K562 (cell line): ENCODE results near the gene CD72. TPM values are rescaled to one million over a fixed set of nuclear protein-coding genes. Genes with fewer than 3 reads are reported as not detected.
A peak's percentile ranks its signal among the peaks of the same experiment; 100 is the strongest.

Experiments
- CREB1 ChIP-seq, 2 experiments: sonication (generic) in 1 of 2; formaldehyde crosslinking in 1 of 2; IDR thresholded peaks; 2 replicates each; pipeline versions ENCODE4 v1.6.1 to v1.8.0; 2012 to 2022; ENCODE audit warnings: inconsistent platforms in 1 of 2, mild to moderate bottlenecking in 1 of 2, missing genetic modification reagents in 1 of 2, moderate library complexity in 1 of 2
- E2F6 ChIP-seq, 2 experiments: IDR thresholded peaks; 2 replicates each; pipeline ENCODE4 v1.6.1; 2011; ENCODE audit warnings: borderline replicate concordance in 1 of 2, control low read depth in 1 of 2, low read depth in 1 of 2, low read length in 1 of 2, mild to moderate bottlenecking in 1 of 2, mixed read lengths in 1 of 2, moderate library complexity in 1 of 2; ENCODE audit not compliant: insufficient read depth in 1 of 2, insufficient read length in 1 of 2, poor library complexity in 1 of 2, severe bottlenecking in 1 of 2; ENCODE audit errors: extremely low read depth in 1 of 2
- ELF4 ChIP-seq: fragments of 450-650 bp; formaldehyde crosslinking; IDR thresholded peaks from 2 replicates; pipeline ENCODE4 v1.4.0; 2022; ENCODE audit warnings: missing genetic modification characterization
- EP400 ChIP-seq: fragments of 450-650 bp; IDR thresholded peaks from 2 replicates; pipeline ENCODE4 v1.6.1; 2017; ENCODE audit warnings: antibody characterized with exemption, mild to moderate bottlenecking, moderate library complexity
- HOMEZ ChIP-seq: fragments of 250-450 bp; sonication (Bioruptor Pico); IDR thresholded peaks from 2 replicates; pipeline ENCODE4 v1.4.0; 2020; ENCODE audit warnings: mild to moderate bottlenecking, moderate library complexity
- HSF4 ChIP-seq: fragments of 250-450 bp; sonication (Bioruptor Pico); IDR thresholded peaks from 2 replicates; pipeline ENCODE4 v2.1.2; 2022; ENCODE audit warnings: mild to moderate bottlenecking, moderate library complexity, borderline replicate concordance
- NFRKB ChIP-seq: fragments of 450-650 bp; IDR thresholded peaks from 2 replicates; pipeline ENCODE4 v1.6.1; 2016; ENCODE audit warnings: low read depth
- SIX5 ChIP-seq, 2 experiments: IDR thresholded peaks; 2 replicates each; pipeline ENCODE4 v1.6.1; 2011; ENCODE audit warnings: low read length in 2 of 2, borderline replicate concordance in 1 of 2, low read depth in 1 of 2, mild to moderate bottlenecking in 1 of 2, moderate library complexity in 1 of 2; ENCODE audit not compliant: insufficient read depth in 1 of 2
- TGIF2 ChIP-seq: sonication (generic); formaldehyde crosslinking; IDR thresholded peaks from 2 replicates; pipeline ENCODE4 v1.8.1; 2022; ENCODE audit warnings: mild to moderate bottlenecking, missing genetic modification reagents, moderate library complexity
- ZBTB40 ChIP-seq, 2 experiments: fragments of 450-650 bp in 1 of 2; sonication (generic) in 1 of 2; formaldehyde crosslinking in 1 of 2; IDR thresholded peaks; 2 replicates each; pipeline versions ENCODE4 v1.7.1 to v1.9.0; 2016 to 2022; ENCODE audit warnings: inconsistent platforms in 1 of 2, mild to moderate bottlenecking in 1 of 2, missing genetic modification reagents in 1 of 2
- ZNF134 ChIP-seq: fragments of 250-450 bp; sonication (Bioruptor Pico); conservative IDR thresholded peaks from 2 replicates; pipeline ENCODE4 v1.4.0; 2020
- ZNF347 ChIP-seq: fragments of 450-650 bp; formaldehyde crosslinking; IDR thresholded peaks from 2 replicates; pipeline ENCODE4 v1.4.0; 2020; ENCODE audit warnings: low read depth, mild to moderate bottlenecking, moderate library complexity
- ZNF444 ChIP-seq: fragments of 250-450 bp; sonication (Bioruptor Pico); IDR thresholded peaks from 2 replicates; pipeline ENCODE4 v1.4.0; 2020; ENCODE audit warnings: mild to moderate bottlenecking, moderate library complexity
- ZNF644 ChIP-seq: fragments of 200-800 bp; sonication (Bioruptor generic); IDR thresholded peaks from 2 replicates; pipeline ENCODE4 v1.6.1; 2016; ENCODE audit warnings: low read depth, missing genetic modification characterization, missing compliant biosample characterization
- ZNF785 ChIP-seq: fragments of 250-450 bp; sonication (Bioruptor Pico); IDR thresholded peaks from 2 replicates; pipeline ENCODE4 v1.4.0; 2020; ENCODE audit warnings: mild to moderate bottlenecking
- polyA plus RNA-seq, 8 experiments: library from polyadenylated mRNA; depleted of rRNA in 4 of 8; stranded (reverse) in 5 of 8; unstranded in 3 of 8; fragments of >200 nt; fragmentation: Nextera tagmentation in 2 of 8; fragmentation: Illumina TruSeq in 1 of 8; extraction: Ambion mirVana in 2 of 8; extraction: Trizol in 1 of 8; gene quantifications; 2 replicates each; pipeline versions ENCODE4 v1.2.1 to v1.2.3, GENCODE V29; 2011 to 2014; ENCODE audit warnings: inconsistent platforms in 1 of 8, missing spikeins in 1 of 8
- total RNA-seq, 7 experiments: library from RNA; depleted of rRNA in 6 of 7; stranded (reverse); fragments of >200 nt in 6 of 7; fragmentation: Illumina TruSeq in 2 of 7; extraction: Trizol in 2 of 7; gene quantifications; 2 replicates each; pipeline versions ENCODE4 v1.2.1 to v1.2.3, GENCODE V29; 2011 to 2021; ENCODE audit warnings: low replicate concordance in 1 of 7

The CD72 gene
- total and polyA plus RNA-seq, 9 of the 15 experiments (the other 6 are each of a cell fraction or from before 2014, with no cell fraction given): 0.11 to 0.78 (median 0.27) TPM; not detected in 1

GRCh38 chr9:35657546-35658136 is 39.4 kb upstream of the CD72 start, which contains the start of gene RMRP (continued):
- TF ChIP-seq ZBTB40 (IDR thresholded peaks at IDR 0.05) (peak; percentile 84), ZBTB40 (CRISPR knock-in tag; IDR thresholded peaks at IDR 0.05) (no peak), SIX5 (IDR thresholded peaks at IDR 0.05; ENCODE audit: borderline replicate concordance in 1 of 2, insufficient read depth in 1 of 2, low read depth in 1 of 2, low read length in 2 of 2) (no peak), CREB1 (IDR thresholded peaks at IDR 0.05) (peak; percentile 83), CREB1 (CRISPR knock-in tag; IDR thresholded peaks at IDR 0.05) (peak; percentile 90), E2F6 (IDR thresholded peaks at IDR 0.05; ENCODE audit: borderline replicate concordance in 1 of 2, extremely low read depth in 1 of 2, insufficient read depth in 1 of 2, insufficient read length in 1 of 2, low read depth in 1 of 2, low read length in 1 of 2, poor library complexity in 1 of 2, severe bottlenecking in 1 of 2) (peak; percentile 98 to 99), ZNF444 (no peak), EP400 (peak; percentile 90), ELF4 (CRISPR knock-in tag) (no peak), ZNF134 (CRISPR knock-in tag) (no peak), ZNF347 (CRISPR knock-in tag) (no peak), ZNF785 (CRISPR knock-in tag) (no peak), NFRKB (no peak), ZNF644 (tag) (no peak), HOMEZ (CRISPR knock-in tag) (no peak), HSF4 (CRISPR knock-in tag) (no peak), TGIF2 (CRISPR knock-in tag) (no peak)
